GM18508 (cell line): ENCODE measurements around the gene SLC16A10.
"Not testable (repeated sequence)": the region's sequence is repeated elsewhere in the genome, so short reads cannot be mapped to it uniquely, and the experiment has no call there.

Source experiments
- ATAC-seq: cut with Tn5 transposase; IDR thresholded peaks from one replicate; pipeline ENCODE4 v1.9.1; 2021; ENCODE audit warnings: moderate number of reproducible peaks; ENCODE audit not compliant: insufficient read depth, unreplicated experiment

The SLC16A10 gene

DNA sequence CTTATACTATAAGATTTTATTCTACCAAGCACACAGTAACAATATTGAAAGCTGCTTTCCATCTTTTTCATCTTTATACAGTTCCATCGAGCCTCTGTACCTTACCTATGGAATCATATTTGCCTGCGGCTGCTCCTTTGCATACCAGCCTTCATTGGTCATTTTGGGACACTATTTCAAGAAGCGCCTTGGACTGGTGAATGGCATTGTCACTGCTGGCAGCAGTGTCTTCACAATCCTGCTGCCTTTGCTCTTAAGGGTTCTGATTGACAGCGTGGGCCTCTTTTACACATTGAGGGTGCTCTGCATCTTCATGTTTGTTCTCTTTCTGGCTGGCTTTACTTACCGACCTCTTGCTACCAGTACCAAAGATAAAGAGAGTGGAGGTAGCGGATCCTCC is 89.8 kb downstream of the SLC16A10 start:
- ATAC-seq, result no peak

DNA sequence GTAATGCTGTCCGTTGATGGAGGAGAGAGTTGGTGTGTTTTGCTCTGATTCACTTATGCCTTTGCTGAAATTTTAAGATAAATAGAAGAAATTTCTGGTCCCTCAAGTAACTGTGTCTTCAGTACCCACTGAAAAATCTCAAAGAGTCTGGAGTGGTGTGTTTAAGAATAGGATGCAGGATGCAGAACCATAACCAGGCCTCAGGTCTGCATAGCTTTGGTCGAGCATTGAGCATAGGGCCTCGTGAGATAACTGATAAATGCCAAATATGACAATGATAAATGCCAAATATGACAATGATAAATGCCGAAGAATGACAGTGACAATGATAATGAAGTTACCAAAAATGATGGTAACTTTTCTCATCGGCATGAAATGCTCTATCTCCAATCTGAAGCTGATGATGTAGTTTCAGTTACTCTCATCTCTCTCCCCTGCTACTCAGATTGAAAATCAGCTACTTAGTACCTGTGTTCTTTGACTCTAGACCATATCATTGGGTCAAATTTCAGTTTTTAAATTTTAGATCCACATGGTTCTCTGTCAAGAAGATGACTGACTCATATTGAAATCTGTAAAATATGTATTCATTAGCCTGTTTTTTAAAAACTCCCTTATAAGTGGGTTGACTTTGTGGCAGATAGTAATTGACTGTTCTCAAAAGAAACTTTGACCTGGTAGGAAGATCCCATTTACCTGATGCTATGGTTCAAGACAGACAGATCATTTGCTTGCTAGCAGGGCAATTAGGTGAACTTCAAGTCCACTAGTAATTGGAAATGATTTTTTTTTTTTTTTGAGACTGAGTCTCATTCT is 96.6 kb downstream of the SLC16A10 start:
- ATAC-seq, result peak; percentile 52

DNA sequence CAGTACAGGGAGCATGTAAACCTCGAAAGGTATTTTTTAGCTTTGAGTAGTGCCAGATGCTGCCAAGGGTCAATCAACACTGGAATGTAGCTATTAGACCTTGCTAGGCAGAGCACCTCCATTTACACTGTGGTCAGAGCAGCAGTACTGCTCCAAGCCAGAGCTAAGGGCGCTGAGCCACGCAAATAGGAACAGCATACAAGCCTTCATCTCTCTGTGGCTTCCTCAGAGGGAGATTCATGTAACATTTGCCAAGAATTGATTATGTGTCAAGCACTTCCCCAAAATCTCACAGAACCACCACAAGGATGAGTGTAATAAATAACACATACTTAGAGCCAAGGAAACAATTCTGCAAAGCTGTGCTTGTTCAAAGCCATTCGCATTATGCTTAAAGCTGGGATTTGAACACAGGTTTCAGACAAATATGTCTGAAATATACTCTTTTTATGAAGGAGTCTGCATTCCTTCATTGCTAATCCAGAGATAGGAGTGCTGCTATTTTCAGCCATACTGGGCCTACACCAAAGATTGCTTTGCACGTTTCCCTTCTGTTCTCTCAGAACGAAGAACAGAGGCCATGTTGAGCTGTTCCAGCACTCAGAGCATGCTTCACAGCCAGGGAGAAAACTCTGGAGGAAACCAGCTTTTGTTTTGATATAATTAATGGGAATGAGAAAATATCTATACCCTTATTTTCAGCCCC is 97.7 kb downstream of the SLC16A10 start:
- ATAC-seq, result no peak

DNA sequence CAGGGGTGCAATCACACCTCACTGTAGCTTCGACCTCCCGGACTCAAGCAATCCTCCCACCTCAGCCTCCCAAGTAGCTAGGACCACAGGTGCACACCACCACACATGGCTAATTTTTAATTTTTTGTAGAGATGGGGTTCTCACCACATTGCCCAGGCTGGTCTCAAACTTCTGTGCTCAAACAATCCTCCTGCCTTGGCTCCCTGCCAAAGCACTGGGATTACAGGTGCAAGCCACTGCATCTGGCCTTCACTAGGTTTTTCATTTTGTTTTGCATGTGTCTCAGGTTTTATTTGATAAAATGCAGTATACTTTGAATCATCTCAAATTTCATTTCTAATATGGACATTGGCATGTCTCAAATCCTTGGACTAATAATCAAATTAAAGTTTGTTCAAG is 98.7 kb downstream of the SLC16A10 start:
- no peak for ATAC-seq

DNA sequence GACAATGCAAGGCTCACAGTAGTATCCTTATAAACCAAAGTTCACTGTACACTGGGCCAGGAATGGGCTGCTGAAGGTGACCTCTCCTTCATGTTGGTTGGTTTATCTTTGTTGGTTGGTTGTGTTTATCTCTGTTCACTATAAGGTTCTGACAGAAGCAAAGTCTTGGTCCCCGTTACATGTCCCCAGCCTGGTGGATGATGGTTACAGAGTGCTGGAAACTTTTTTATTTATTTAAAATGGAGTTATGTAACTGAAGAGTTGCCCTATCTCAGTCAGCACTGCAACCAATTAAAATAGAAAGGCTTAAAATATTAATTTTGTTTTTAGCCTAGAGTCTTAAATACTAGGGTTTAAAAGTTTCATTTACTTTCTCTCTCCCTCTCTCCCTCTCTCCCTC is 100.6 kb downstream of the SLC16A10 start:
- no peak for ATAC-seq

DNA sequence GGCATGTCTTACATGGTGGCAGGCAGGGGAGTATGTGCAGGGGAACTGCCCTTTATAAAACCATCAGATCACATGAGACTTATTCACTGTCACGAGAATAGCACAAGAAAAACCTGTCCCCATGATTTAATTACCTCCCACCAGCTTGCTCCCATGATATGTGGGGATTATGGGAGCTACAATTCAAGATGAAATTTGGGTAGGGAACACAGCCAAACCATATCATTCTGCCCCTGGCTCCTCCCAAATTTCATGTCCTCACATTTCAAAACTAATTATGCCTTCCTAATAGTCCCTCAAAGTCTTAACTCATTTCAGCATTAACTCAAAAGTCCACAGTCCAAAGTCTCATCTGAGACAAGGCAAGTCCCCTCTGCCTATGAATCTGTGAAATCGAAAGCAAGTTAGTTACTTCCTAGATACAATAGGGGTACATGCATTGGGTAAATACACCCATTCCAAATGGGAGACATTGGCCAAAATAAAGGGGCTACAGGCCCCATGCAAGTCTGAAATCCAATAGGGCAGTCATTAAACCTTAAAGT is 102.4 kb downstream of the SLC16A10 start:
- not testable (repeated sequence) for ATAC-seq

DNA sequence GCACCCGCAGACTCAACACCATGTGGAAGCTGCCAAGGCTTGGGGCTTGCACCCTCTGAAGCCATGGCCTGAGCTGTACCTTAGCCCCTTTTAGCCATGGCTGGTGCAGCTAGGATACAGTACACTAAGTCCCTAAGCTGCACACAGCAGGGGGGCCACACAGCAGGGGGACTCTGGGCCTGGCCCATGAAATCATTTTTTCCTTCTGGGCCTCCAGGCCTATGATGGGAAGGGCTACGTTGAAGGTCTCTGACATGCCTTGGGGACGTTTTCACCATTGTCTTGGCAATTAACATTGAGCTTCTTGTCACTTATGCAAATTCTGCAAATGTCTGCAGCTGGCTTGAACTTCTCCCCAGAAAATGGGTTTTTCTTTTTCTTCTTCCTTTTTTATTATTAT is 103.3 kb downstream of the SLC16A10 start:
- no peak for ATAC-seq

DNA sequence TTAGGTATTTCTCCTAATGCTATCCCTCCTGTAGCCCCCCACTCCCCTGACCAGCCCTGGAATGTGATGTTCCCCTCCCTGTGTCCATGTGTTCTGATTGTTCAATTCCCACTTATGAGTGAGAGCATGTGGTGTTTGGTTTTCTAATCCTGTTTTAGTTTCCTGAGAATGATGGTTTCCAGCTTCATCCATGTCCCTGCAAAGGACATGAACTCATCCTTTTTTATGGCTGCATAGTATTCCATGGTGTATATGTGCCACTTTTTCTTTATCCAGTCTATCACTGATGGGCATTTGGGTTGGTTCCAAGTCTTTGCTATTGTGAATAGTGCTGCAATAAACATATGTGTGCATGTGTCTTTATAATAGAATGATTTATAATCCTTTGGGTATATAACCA is 103.8 kb downstream of the SLC16A10 start:
- not testable (repeated sequence) for ATAC-seq

DNA sequence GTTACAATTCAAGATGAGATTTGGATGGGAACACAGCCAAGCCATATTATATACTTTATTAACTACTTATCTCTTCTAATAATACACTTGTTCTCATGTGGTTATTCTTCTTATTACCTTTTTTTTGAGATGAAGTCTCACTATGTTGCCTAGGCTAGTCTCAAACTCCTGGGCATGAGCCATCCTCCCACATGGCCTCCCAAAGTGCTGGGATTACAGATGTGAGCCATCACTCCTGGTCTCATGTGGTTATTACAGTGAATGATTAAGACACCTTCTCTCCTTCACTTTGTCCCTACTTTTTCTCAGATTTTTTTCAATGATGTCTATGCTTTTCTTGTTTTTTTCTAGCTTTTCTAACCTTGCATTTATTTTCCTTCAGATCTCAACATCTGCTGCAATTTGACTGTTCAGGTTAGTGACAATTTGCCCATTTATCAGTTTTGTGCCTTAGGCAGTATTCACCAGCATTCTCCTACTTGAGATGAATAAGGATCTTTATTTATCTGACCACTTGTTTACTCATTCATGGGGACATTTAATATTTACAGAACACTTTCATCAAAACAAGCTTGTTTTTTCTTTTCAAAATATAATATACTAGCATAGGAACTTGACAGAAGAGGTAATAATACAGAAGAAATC is 105.7 kb downstream of the SLC16A10 start:
- no peak for ATAC-seq

DNA sequence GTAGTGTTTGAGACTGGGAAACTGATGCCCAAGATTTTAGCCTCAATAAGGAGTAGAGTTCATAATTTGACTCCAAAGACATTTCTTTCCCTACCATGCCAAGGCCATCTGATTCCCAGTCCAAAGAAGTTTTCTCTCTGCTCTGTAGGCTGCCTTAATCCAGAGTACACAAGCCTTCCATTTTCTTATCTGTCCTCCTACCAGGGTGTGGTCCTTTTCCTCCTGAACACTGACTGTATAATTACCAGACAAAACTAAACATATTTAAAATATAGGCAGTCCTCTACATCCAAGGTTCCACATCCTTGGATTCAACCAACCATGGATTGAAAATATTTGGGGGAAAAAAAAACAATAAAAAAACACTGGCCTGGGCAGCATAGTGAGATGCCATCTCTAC is 108.4 kb downstream of the SLC16A10 start:
- no peak for ATAC-seq

DNA sequence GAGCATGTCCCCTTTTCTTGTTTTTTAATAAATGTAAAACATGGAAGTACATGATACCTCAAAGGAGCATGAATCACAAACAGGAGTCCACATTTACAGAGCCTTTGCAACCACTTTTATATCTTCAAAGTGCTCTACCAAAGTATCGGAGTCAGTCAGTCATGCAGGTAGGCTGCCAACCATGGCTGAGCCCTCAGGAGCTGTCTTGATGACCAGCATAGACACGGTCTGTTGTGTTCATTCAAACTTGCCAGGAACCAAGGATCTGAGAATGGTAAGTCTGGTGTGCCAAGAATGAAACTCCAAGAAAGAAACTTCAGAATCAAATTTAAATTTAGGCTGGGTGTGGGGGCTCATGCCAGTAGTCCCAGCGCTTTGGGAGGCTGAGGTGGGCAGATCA is 111.5 kb downstream of the SLC16A10 start:
- ATAC-seq, result no peak

DNA sequence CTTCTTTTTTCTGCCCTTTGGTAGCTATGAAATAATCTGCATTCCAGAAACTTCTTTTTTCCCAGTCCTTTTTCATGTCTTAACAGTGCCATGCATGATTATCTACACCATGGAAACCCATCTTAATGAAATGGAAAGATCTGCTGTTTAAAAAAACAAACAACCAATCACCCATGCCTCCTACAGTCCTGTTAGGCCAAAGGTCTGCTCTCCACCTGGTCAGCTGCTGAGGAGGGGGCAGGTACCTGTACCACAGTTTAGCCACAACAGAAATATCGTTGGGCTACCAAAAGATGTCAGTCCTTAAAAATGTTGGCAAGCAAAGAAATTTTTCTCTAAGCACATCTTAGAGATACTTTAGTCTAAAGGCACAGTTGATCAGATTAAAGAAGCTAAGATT is 112.6 kb downstream of the SLC16A10 start:
- no peak for ATAC-seq

DNA sequence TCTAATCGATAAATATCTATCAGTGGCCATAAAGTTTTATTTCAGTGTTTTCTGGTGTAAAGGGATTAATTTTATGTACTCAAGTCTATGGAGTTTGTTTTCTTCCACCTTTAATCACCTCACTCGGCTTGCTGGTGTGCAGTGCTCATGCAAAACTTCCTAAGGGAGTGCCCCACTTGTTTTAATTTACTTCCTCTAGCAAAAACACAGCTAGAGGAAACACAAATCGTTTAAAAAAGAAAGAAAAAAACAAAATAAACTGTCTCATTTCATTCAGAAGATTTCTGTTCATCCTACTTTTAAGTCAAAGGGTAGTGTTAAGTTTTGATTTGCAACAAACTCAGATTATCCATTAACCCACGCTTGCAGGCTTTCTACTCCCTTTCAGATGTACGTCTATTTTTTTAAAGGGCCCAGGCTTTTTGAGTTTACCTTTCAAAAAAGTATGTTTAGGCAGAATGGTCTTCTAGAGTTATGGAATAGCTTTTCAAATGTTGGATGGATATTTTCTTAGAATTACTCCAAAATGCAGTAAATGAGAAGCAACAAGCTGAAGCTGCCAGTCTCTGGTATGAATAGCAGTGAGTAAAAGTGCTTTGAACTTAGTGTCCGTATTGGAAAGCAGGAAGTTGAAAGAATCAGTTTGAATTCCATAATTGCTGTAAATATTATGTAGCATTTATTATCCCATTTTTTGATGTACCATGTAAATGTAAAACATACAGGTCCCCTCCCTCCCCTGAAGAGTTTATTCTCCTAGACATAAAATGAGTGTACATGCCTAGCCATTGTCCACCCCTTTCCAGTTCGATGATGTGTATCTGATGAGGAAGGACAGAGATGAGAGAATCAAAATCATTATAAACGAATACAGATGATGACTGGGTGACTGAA is 113.3 kb downstream of the SLC16A10 start:
- ATAC-seq, result no peak

DNA sequence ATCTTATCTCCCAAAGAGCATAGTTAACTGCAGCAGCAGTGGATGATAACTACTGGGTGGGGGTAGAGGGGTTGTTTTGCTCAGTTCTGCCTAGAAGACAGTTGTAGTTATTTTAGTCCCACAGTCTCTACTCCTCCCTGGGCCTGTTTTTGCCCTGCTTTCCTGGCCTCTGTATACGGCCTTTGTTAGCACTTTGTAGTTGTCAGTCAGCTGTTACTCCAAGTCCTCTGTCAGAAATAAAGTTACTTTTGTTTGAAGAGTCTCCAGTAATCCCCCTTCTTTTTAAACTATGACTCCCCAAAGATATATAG is 113.9 kb downstream of the SLC16A10 start:
- ATAC-seq, result no peak

DNA sequence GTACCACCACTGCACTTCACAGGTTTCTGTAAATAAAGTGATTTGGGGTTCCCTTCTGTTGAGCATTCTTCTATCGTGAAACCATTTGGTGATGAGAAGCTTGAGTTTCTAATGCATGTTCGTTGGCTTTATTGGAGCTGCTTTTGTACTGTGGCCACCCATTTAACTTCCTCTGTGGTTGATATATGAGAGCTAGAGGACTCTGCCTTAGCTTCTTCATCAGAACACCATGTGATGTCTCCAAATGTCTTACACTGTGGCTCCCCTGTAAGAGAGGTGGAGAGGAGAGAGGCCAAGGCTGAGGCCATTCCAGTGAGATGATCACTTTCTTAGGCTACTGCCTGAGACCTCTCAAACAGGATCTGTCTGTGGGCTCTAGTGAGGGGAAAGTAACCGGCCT is 114.5 kb downstream of the SLC16A10 start:
- no peak for ATAC-seq

DNA sequence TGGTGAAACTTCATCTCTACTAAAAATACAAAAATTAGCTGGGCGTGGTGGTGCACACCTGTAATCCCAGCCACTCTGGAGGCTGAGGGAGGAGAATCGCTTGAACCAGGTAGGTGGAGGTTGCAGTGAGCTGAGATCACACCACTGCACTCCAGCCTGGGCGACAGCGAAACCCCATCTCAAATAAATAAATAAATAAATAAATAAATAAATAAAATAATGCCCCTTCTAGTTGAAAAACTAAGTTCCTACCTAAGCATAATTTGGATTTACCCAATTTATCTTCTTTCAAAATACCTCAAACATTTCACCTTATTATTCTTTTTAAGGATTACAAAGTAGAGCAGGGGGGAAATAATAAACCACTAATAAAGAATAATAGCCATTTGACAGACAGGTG is 116.2 kb downstream of the SLC16A10 start:
- not testable (repeated sequence) for ATAC-seq

DNA sequence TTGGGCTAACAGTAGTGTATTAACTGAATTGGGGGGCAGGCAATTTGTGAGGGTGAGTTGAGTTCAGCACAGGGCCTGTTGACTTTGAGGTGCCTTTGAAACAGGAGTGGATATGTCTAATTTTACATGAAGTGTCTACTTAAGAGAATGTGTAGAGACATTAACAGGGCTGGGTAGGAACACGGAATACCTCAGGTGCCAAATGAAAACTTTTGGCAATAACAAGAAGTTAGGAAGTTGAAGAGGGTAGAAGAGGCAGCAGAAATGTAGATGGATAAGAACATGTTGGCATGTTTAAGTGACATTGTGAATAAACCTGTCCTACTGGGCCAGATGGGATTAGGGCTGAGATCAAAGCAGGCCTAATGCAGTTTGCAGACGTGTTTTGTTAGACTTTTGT is 117.0 kb downstream of the SLC16A10 start:
- no peak for ATAC-seq

DNA sequence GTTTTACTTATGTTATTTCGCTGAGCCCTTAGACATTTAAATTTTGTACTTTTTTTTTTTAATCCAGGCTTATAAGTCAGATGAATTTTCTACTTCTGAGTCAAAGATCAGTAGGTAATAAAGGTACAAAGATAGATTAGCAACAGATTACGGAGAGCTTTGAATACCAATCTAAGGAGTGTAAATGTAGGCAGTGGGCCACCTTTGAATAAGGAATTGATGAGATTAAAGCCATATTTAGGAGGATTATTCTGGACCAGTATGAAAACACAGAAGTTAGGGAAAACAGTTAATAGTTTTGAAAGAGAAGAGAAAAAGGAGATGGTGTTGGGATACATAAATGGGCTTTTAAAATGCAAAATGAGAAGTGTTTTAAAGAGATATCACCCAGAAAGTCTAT is 117.6 kb downstream of the SLC16A10 start:
- no peak for ATAC-seq

DNA sequence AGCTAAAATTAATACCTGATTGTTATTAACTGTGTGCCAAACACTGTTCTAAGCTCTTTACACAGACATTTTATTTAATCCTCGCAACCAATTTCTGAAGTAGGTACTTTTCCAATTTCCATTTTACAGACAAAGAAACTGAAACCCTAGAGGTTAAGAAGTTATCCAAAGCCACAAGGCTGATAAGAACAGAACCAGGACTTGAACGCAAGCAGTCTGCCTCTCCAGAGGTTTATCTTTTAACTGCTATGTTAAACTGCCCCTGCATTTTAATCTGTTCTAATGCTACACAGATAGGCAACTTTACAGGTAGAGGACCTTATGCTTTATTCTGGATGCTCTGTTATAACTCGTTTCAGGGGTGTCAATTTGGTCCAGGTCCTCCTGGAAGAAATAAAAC is 118.2 kb downstream of the SLC16A10 start:
- no peak for ATAC-seq

DNA sequence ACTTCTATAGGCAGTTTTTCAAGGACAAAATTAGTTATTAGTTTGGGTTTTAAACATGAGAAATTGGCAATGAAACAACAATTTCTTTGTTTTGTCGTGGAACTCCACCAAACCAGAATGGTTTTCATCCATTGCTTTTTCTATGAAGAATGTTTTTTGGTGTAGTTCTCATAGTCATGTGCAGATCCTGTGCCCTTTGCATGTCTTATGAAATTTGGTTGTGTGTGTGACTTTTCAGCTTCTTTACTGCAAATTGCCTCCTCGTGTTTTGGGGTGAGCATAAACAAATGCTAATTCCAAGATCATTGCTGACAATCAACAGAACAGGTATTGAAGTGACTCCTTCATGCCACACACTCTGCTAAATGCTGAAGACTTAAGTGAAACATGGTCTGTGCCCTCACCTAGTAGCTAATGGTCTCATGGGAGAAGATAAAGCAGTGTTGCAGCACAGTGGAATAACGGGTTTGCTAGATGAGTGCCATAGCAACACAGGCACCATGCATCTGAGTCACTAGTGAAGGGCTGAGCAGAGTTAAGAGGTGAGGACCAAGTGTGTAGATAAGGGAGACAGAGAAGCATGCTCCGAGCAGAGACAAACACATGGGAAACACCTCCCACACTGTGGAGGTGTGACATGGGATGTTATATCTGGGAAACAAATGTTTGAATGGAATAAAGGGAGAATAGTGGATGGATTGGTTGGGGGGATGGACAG is 120.0 kb downstream of the SLC16A10 start:
- no peak for ATAC-seq
